GM19043 (cell line): Measurements from ENCODE around the gene FRRS1.
A peak's percentile ranks its signal among the peaks of the same experiment; 100 is the strongest.

Experiments used
- ATAC-seq: cut with Tn5 transposase; IDR thresholded peaks from one replicate; pipeline ENCODE4 v1.9.1; 2021; ENCODE audit warnings: low read depth; ENCODE audit not compliant: unreplicated experiment

FRRS1 gene

DNA sequence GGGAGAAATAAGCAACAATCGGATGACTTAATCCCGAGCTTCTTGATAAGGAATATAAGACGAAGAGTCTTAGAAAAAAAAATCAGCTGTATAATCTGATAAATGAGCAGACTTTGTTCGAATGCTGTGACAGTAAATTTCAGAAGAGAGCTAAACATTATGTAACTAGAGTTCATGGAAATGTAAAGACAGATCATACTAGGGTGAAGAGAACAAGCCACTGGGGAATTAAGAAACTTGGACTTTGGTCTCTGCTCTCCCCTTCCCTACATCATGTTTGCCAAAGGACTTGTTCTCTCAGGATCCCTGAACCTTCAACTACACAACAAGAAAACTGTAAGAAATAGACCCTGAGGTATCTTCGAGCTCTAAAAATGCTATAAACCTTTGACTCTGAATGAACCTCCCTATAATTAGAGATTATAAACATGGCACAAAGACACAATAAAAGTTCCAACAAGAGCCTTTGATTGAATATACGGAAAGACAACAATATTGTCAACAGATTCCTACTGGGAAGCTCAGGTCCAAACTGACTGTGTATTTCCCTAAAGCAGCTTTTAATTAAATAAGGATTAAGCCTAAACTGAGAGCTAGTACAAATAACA lies 27.5 kb downstream of the FRRS1 start:
- ATAC-seq = no peak

DNA sequence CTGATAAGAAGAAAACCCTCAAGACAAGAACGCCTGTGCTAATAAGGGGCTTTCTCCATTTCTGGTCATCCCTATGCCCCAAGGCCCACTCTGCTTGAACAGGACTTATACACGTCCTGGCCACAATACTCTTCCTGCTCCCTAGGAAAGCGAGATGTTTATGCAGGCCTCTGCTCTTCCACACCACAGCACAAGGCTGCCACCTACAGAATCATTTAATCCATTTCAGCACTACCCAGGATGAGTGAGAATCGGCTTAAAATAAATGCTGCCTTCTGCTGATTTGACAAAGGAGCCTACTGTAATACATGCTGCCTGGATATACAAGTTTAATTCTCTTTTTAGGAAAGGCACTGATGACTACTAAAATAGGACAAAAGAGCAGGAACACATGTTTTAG lies 29.4 kb downstream of the FRRS1 start:
- ATAC-seq = no peak

DNA sequence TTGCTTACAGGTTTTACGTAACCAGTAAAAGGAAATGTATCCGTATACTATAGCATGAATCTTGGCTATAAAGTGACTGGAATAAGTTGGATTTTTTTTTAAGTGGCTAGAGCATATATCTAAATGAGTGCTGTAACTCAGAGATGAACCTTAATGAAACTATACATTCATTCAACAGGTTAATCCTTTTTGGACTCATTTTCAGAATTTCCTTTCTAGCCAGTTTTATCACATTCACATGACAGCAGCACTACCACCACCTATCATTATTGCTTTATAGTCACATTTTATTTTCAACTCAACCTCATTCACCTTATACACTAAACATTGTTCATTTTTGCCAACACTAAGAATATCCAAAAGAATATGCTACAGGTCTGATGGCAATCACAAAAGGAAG lies 30.6 kb downstream of the FRRS1 start:
- ATAC-seq = no peak

DNA sequence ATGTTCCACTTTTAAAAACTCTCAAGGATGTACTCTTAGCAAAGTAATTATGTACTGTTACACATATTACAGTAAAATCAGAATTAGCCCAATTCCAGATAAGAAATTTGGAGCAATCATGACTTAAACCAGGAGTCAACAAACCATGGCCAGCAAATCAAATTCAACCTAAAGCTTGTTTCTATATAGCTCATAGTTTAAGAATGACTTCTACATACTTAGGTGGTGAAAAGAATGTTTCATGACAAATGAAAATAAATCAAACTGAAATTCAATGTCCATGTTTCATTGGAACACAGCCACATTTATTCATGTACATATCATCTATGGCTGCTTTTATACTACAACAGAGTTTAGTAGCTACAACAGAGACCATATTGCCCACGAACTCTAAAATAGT lies 35.1 kb downstream of the FRRS1 start:
- no peak for ATAC-seq

DNA sequence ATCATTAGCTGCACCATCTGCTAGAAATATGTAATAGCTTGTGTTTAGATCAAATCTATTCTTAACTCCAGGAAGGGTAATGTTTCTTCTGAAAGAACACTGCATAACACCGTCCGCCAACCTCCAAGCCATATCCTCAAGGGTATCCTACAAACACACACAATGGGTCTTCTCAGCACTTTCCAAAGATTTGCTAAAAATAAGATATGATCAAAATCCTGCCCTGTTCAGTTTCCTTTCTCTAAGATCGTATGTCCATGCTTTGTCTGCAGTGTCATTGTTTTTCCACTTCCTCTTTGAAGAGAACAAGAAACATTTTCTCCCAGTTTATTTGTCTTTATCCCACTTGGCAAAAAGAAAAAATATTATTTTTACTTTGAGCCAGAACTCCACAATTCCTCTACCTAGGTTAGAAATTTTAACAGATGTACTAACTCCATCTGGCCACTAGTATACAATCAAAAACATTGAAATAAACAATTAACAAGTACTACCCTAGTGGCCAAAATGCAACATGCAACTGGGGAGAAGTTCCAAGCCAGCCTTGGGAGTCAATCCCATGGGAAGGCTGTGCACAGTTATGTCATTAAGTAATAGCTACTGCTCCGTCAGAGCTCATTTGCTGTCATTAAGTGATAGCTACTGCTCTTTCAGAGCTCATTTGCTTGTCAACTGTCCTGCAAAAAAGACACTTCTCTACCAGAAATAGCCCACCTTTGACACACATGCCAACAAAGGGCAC lies 37.8 kb downstream of the FRRS1 start:
- ATAC-seq = peak; percentile 47

DNA sequence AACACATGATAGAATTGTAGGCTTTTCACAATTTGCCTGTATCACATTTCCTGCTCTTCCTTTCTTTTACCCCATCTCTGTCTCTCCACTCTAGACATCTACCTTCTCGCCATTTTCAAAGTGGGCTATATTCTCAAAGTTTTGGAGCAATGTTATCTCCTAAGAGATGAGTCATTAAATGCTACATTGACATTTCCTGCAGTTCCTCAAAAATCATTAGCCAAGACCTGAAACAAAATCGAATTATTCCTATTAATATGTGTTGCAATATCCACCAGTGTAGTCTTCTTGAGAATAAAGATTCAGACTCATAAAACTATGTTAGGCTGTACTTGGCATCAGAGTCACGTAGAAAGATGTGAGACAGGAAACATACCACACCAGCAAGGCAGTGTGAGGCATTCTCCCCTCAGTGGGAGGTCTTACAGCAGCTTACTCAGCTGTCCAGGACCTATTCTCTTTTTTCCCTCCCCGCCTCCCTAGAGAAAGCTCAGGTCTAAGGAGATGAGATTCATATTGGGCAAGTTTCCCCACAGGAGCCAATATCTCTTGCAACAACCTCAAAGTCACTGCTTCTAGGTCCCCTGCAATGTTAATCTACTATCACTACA lies 38.8 kb downstream of the FRRS1 start:
- no peak for ATAC-seq

DNA sequence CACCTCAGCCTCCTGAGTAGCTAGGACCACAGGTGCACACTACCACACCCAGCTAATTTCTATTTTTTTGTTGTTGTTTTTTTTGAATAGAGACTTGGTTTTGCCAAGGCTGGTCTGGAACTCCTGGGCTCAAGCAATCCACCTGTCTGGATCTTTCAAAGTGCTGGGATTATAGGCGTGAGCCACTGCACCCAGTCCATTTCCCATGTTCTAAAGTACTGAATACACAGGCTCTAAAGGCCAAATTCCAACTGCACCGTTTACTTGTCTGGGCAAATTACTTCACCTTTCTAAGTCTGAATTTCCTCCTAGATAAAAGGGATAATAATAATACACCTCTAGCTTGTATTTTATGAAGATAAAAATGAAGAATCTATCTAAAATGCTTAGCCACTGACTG lies 39.6 kb downstream of the FRRS1 start:
- ATAC-seq = no peak

DNA sequence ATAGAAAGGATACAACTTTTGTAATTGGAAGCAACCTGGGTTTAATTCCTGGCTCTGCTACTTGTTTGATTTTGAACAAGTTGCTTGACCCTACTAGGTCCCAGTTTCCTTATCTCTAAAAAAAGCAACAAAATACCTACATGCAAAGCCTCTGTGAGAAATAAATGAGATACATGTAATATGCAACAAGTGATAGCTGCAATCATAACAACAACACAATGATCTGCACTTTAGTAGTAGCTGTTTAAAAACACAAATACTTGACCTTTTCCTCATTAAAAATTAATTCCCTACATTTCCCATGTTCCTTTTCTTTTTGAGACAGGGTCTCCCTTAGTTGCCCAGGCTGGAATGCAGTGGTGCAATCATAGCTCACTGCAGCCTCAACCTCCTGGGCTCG lies 40.0 kb downstream of the FRRS1 start:
- ATAC-seq = no peak

DNA sequence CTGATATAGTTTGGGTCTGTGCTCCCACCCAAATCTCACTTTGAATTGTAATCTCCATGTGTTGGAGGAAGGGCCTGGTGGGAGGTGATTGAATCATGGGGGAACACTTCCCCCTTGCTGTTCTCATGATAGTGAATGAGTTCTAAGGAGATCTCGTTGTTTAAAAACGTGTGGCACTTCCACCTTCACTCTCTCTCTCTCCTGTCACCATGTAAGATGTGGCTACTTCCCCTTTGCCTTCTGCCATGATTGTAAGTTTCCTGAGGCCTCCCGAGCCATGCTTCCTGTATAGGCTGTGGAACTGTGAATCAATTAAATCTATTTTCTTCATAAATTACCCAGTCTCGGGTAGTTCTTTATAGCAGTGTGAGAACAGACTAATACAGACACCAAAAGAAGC lies 40.4 kb downstream of the FRRS1 start:
- ATAC-seq = no peak

DNA sequence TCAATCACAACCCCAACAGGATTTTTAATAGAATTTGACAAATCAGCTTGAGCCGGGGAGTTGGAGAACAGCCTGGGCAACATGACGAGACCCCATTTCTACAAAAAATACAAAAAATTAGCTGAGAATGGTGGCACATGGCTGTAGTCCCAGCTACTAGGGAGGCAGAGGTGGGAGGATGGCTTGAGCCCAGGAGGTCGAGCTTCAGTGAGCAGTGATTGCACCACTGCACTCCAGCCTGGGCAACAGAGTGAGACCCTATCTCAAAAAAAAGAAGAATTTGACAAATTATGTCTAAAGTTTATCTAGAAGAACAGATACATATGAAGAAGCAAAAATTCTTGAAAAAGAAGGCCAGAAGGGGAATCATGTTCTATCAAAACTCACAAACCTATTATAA lies 43.2 kb downstream of the FRRS1 start:
- no peak for ATAC-seq

DNA sequence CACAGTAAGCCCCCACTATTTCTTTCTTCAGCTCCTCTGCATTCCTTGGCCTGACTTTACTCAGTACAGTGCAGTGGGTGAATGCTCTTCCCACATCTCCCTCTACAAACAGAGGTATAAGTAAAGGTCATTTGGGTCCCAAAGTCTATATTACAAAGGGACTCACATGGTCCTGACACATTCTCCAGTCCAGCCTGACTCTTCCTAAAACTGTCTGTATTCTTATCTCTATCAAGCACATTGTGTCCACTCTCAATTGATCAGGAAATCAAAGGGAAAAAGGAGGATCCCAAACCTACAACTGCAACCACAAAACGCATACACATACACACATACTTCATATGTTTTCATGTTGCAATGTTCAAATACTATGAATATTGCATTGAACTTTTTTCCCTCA lies 49.4 kb downstream of the FRRS1 start:
- ATAC-seq = no peak

DNA sequence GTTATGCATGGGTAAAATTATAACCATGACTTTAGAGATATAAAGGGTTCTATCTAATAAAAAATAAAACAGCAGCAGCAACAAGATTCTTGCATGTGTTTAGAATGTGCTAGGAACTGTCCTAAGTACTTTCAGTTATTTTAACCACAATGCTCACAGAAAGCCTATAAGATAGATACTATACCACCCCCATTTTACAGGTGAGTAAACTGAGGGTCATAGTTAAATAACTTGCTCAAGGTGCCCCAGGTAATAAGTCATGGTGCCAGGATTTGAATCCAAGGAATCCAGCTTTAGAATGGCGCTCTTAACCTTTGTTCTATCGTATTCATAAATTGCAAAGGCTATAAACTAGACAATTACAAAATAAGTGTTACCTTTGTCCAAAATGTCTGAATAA lies 53.4 kb downstream of the FRRS1 start:
- no peak for ATAC-seq

DNA sequence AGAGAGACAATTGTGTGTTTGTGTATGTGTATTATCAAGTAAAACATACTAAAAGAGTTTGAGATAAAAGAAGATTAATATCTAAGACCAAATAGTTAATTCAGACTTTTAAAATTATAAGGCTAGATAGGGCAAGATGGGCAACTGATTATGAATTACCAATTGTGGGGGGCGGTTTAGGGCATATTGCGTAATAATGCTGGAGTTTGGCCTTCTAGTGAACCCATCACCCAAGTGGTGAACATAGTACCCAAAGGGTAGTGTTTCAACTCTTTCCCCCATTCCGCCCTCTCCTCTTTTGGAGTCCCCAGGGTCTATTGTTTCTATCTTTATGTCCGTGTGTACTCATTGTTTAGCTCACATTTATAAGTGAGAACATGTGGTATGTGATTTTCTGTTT lies 55.4 kb downstream of the FRRS1 start:
- ATAC-seq = no peak

DNA sequence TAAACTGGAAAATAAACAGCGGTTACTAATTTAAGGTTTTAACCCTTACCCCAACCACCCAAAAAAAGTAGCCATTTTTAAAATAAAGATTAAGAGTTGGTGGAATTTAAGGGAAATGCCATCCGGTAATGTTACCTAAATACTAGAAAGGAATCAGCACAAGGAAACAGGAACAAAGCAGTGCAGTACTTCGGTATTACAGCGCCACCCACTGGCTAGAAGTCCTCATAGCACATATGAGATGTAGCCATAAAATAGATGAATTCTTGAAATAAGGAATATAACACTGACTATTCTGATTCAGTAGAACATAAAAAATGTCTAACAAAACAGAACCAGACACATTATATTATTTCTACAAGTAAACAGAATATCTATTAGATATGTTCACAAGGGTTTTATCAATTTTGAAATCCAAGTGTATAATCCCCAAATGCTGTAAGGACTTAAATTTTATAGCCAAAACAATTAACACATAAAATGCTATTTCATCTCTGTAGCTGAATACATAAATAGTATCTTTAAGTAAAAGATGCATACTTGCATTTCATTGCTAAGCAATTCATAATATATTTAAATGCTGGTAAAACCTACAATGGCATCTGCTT lies 58.8 kb downstream of the FRRS1 start:
- ATAC-seq = no peak

DNA sequence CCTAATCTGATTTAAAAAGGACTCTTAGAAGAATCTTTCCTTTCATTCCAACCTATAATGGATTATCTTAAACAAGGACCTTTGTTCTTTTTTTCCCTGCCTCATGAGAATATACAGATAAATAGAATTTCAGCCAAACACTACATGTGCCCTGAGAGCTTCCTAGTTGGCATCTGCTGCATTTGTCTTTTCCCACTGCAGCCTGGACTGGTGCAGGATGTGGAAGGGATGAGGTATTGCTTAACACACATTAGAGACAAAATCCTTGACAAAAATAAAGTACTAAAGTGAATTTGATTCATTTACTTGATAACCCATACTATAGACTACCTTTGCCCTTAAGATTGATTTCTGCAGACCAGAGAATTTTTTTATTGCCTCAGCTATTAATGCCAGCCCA lies 61.0 kb downstream of the FRRS1 start:
- no peak for ATAC-seq

DNA sequence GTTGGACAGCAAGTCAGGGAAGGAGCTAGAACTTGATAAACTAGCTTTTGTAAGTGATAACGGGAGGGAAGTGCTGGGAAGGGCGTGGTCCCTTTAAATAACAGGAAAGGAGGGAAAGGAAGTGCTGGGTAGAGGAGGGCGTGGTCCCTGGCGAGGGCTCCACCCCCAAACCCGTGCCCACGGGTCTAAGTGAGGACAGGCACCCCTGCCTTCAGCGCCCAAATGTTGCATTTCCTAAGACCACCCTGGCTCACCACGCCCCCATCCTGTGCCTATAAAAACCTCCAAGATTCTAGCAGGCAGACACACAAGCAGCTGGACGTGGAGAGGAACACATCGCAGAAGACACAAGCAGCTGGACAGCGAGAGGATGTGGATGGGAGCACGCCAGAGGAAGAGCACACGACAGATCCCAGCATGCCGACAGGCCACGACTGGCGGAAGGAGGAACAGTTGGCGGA lies 62.0 kb downstream of the FRRS1 start:
- ATAC-seq = no peak

DNA sequence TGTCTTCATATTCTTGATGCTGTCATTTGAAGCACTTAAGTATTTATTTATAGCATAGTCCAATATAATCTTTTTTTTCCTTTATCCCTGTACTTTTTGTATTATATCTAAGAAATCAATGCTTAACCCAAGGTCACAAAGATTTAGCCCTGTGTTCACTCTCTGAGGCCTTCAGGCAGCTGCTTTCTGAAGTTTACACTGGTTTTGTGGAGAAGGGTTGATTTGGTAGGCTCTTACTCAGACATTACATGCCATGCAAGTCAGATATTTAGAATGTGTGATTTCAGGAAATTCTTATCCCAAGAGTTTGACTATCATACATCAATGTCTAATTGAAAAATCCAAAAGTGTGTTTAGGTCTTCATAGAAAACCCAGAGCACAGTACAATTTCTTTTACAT lies 64.2 kb downstream of the FRRS1 start:
- no peak for ATAC-seq

DNA sequence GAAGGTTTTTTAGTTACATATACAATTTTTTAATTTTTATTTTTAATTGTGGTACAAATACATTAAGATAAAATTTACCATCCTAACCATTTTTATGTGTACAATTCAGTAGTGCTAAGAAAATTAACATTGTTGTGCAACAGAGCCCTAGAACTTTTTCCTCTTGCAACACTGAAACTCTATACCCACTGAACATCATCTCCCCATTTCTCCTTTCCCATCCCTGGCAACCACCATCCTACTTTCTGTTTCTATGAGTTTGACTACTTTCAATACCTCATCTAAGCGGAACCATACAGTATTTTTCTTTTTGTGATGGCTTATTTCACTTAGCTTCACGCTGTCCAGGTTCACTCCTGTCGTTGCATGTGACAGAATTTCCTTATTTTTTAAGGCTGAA lies 66.4 kb downstream of the FRRS1 start:
- ATAC-seq = no peak

DNA sequence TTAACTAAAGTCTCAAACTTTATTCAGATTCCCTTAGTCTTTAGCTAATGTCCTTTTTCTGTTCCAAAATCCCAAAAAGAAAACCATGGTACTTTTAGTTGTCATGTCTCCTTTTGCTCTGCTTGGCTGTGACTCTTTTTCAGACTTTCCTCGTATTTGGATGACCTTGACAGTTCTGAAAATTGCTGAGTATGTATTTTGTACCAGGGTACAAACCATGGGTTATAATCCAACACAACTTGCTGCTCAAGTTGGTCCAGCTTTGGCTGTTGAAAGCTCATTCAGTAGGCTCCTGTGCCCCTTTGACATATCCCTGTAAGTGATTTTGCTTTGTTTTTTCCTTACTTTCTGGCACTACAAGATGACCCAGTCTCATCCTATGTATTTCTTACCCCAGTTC lies 68.9 kb downstream of the FRRS1 start:
- no peak for ATAC-seq

DNA sequence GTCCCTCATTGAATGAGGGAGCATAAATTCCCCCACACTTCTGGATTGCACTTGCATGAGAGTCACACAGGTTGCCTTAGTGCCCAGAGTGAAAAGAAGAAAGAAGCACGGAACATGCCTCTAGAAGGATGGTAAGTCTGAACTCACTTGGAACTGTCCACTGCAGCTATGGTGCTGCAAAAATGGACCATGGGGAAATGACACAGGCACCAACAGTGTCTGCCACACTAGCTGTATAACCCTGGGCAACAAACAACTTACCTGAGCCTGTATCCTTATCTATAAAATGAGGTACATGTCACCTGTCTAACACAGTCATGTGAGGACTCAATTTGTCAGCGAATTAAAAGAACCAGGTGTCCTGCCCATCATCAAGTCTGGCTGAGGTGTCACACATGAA lies 69.8 kb downstream of the FRRS1 start:
- ATAC-seq = no peak

DNA sequence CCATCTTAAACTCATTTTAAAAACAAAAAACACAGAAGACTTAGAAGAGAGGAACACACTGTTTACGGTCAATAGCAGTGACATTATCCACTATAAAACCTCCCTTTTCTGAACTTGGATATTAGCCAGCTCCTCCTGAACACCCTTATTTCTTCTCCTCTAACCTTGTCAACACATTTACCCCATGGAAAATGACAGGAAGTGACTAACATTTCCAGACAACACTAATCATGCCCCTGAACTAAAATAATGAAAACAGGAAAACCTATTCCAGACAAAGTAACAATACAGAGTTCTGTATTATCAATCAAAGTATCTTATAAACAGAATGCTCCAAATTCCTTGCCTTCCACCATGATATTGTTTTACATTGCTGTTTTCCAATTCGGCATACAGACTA lies 75.3 kb downstream of the FRRS1 start:
- ATAC-seq = no peak
